ENCODE results near the gene TIMM44. TPM values are rescaled to one million over a fixed set of nuclear protein-coding genes. Genes with fewer than 3 reads are reported as not detected.

Gene TIMM44
- total and polyA plus RNA-seq, 4 donors, result 17.7 to 35.8 (median 26.6) TPM

GRCh38 chr19:7988307-7988706 is 44.8 kb upstream of the TIMM44 start:
- no peak for DNase-seq (ENCODE audit: low spot score)
- Histone ChIP-seq H3K4me3 (ENCODE audit: low read depth in 1 of 3, low read length in 3 of 3) (no peak overlapping the region), H3K4me1 (ENCODE audit: control insufficient read depth in 4 of 4, insufficient read depth in 4 of 4, low read length in 3 of 4) (peaks cover 6 to 32% (median 18%) of the 10 kb centered on the region in 4 donors), H3K27me3 (ENCODE audit: control insufficient read depth in 4 of 4, insufficient read depth in 4 of 4, low read length in 3 of 4) (no peaks in the 10 kb centered on the region), H3K9ac (ENCODE audit: low read depth in 1 of 2, low read length in 2 of 2) (no peak overlapping the region), H3K9me3 (ENCODE audit: control insufficient read depth in 4 of 4, low read length in 3 of 4) (no peaks in the 10 kb centered on the region), H3K27ac (ENCODE audit: low read depth in 1 of 2, low read length in 2 of 2) (no peak overlapping the region), H3K36me3 (ENCODE audit: control insufficient read depth in 4 of 4, insufficient read depth in 3 of 4, low read depth in 1 of 4, low read length in 3 of 4) (peaks cover 18 to 36% (median 26%) of the 10 kb centered on the region in 4 donors)
- TF ChIP-seq, protein P1, sequence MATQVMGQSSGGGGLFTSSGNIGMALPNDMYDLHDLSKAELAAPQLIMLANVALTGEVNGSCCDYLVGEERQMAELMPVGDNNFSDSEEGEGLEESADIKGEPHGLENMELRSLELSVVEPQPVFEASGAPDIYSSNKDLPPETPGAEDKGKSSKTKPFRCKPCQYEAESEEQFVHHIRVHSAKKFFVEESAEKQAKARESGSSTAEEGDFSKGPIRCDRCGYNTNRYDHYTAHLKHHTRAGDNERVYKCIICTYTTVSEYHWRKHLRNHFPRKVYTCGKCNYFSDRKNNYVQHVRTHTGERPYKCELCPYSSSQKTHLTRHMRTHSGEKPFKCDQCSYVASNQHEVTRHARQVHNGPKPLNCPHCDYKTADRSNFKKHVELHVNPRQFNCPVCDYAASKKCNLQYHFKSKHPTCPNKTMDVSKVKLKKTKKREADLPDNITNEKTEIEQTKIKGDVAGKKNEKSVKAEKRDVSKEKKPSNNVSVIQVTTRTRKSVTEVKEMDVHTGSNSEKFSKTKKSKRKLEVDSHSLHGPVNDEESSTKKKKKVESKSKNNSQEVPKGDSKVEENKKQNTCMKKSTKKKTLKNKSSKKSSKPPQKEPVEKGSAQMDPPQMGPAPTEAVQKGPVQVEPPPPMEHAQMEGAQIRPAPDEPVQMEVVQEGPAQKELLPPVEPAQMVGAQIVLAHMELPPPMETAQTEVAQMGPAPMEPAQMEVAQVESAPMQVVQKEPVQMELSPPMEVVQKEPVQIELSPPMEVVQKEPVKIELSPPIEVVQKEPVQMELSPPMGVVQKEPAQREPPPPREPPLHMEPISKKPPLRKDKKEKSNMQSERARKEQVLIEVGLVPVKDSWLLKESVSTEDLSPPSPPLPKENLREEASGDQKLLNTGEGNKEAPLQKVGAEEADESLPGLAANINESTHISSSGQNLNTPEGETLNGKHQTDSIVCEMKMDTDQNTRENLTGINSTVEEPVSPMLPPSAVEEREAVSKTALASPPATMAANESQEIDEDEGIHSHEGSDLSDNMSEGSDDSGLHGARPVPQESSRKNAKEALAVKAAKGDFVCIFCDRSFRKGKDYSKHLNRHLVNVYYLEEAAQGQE (IDR thresholded peaks at IDR 0.05), result no peak
- WGBS, result 85% methylated on average over 5 of the region's 5 CpGs

DNA sequence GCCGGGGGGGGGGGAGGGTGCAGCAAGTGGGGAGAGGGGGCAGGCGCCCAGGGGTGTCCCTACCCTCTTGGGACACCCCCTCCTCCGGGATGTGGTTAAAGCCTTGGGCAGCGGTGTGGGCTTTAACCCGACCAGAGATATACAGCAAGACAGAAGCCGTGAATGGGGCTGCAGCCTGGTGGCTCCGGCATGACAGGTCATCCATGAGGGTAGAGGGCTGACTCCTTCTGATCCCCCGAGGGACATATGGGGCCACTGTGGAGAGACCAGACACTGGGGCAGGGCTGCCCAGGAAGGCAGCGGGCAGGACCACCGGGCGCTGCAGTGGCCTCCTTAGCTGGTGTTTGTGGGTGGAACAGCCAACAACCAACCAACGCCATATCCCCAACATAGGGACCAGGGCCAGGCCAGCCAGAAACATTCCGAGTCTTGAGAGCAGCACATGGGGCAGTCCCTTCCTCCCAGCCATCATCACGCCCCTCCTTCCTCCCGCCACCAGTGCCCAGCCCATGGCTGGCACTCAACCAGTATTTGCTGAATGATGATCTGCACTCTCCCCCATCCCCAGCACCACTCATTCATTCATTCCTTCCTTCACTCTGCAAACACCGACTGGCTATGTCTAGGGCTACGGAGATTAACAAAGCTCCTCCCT is 43.8 kb upstream of the TIMM44 start:
- TF ChIP-seq FOXA1 (IDR thresholded peaks at IDR 0.05) (no peak), FOXA2 (IDR thresholded peaks at IDR 0.05) (no peak), EGR1 (IDR thresholded peaks at IDR 0.05; ENCODE audit: low read depth in 2 of 2) (no peak), GABPA (IDR thresholded peaks at IDR 0.05 in 1 of 2, conservative IDR thresholded peaks at IDR 0.05 in 1 of 2) (no peak), HNF4A (conservative IDR thresholded peaks at IDR 0.05) (no peak), JUND (IDR thresholded peaks at IDR 0.05) (no peak), YY1 (IDR thresholded peaks at IDR 0.05) (no peak), HNF4G (IDR thresholded peaks at IDR 0.05) (no peak), RAD21 (IDR thresholded peaks at IDR 0.05) (no peak), RXRA (IDR thresholded peaks at IDR 0.05) (no peak), NR2F2 (IDR thresholded peaks at IDR 0.05) (no peak), SP1 (IDR thresholded peaks at IDR 0.05) (no peak), TAF1 (conservative IDR thresholded peaks at IDR 0.05) (no peak)
- TF ChIP-seq, protein P2, sequence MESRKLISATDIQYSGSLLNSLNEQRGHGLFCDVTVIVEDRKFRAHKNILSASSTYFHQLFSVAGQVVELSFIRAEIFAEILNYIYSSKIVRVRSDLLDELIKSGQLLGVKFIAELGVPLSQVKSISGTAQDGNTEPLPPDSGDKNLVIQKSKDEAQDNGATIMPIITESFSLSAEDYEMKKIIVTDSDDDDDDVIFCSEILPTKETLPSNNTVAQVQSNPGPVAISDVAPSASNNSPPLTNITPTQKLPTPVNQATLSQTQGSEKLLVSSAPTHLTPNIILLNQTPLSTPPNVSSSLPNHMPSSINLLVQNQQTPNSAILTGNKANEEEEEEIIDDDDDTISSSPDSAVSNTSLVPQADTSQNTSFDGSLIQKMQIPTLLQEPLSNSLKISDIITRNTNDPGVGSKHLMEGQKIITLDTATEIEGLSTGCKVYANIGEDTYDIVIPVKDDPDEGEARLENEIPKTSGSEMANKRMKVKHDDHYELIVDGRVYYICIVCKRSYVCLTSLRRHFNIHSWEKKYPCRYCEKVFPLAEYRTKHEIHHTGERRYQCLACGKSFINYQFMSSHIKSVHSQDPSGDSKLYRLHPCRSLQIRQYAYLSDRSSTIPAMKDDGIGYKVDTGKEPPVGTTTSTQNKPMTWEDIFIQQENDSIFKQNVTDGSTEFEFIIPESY (IDR thresholded peaks at IDR 0.05), result no peak
- TF ChIP-seq, protein P1 (IDR thresholded peaks at IDR 0.05), result no peak
- TF ChIP-seq, protein P3, sequence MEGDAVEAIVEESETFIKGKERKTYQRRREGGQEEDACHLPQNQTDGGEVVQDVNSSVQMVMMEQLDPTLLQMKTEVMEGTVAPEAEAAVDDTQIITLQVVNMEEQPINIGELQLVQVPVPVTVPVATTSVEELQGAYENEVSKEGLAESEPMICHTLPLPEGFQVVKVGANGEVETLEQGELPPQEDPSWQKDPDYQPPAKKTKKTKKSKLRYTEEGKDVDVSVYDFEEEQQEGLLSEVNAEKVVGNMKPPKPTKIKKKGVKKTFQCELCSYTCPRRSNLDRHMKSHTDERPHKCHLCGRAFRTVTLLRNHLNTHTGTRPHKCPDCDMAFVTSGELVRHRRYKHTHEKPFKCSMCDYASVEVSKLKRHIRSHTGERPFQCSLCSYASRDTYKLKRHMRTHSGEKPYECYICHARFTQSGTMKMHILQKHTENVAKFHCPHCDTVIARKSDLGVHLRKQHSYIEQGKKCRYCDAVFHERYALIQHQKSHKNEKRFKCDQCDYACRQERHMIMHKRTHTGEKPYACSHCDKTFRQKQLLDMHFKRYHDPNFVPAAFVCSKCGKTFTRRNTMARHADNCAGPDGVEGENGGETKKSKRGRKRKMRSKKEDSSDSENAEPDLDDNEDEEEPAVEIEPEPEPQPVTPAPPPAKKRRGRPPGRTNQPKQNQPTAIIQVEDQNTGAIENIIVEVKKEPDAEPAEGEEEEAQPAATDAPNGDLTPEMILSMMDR (IDR thresholded peaks at IDR 0.05; ENCODE audit: low read depth, low read length, missing input control), result no peak
- TF ChIP-seq, protein P4, sequence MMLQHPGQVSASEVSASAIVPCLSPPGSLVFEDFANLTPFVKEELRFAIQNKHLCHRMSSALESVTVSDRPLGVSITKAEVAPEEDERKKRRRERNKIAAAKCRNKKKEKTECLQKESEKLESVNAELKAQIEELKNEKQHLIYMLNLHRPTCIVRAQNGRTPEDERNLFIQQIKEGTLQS (IDR thresholded peaks at IDR 0.05), result no peak
- H3K27me3 ChIP-seq (ENCODE audit: control insufficient read depth in 4 of 4, insufficient read depth in 4 of 4, low read length in 3 of 4), result no peaks in the 10 kb centered on the region
- H3K27ac ChIP-seq (ENCODE audit: low read depth in 1 of 2, low read length in 2 of 2), result no peak overlapping the region
- no peak overlapping the region for H3K4me3 ChIP-seq (ENCODE audit: low read depth in 1 of 3, low read length in 3 of 3)
- no peak for DNase-seq (ENCODE audit: low spot score)
- H3K9ac ChIP-seq (ENCODE audit: low read depth in 1 of 2, low read length in 2 of 2), result no peak overlapping the region
- peaks cover 18 to 36% (median 29%) of the 10 kb centered on the region in 4 donors for H3K36me3 ChIP-seq (ENCODE audit: control insufficient read depth in 4 of 4, insufficient read depth in 3 of 4, low read depth in 1 of 4, low read length in 3 of 4)
- 88% methylated on average over 17 of the region's 17 CpGs for WGBS
- H3K4me1 ChIP-seq (ENCODE audit: control insufficient read depth in 4 of 4, insufficient read depth in 4 of 4, low read length in 3 of 4), result peaks cover 0 to 27% (median 13%) of the 10 kb centered on the region in 4 donors
- no peaks in the 10 kb centered on the region for H3K9me3 ChIP-seq (ENCODE audit: control insufficient read depth in 4 of 4, low read length in 3 of 4)
